Activated CD4-positive, alpha-beta memory T cell treated with anti-CD3 and anti-CD28 coated beads, Interleukin-2, amount 10 ng/mL, durations not matched to agents 7 days and 5 days (primary cell): Measurements from ENCODE around the gene OR2A14. TPM values are rescaled to one million over a fixed set of nuclear protein-coding genes. Genes with fewer than 3 reads are reported as not detected.

Source experiments
- CTCF ChIA-PET: fragments of 350-600 bp; sonication (Branson Sonifier 250); formaldehyde crosslinking; loops from one replicate; lab custom pipeline; 2021; ENCODE audit warnings: antibody characterized with exemption, inconsistent platforms; lab: Charles Lee
- POLR2A ChIA-PET: fragments of 350-600 bp; sonication (Branson Sonifier 250); formaldehyde crosslinking; loops from one replicate; lab custom pipeline; 2021; ENCODE audit warnings: antibody characterized with exemption; lab: Charles Lee
- DNase-seq: peaks from one replicate; pipeline ENCODE4 v3.0.0-alpha.2; 2020
- H3K27ac Mint-ChIP-seq: one replicate; pipeline ENCODE4 v1.8.0; 2021; ENCODE audit warnings: mild to moderate bottlenecking, mixed read lengths
- H3K27me3 Mint-ChIP-seq: one replicate; pipeline ENCODE4 v1.8.0; 2021; ENCODE audit warnings: mixed read lengths
- H3K36me3 Mint-ChIP-seq: one replicate; pipeline ENCODE4 v1.8.0; 2021; ENCODE audit warnings: low read depth, mixed read lengths
- H3K4me1 Mint-ChIP-seq: one replicate; pipeline ENCODE4 v1.8.0; 2021; ENCODE audit warnings: mixed read lengths
- H3K4me3 Mint-ChIP-seq: one replicate; pipeline ENCODE4 v1.8.0; 2021; ENCODE audit warnings: mild to moderate bottlenecking, mixed read lengths
- H3K9me3 Mint-ChIP-seq: one replicate; pipeline ENCODE4 v1.8.0; 2021; ENCODE audit warnings: mixed read lengths
- total RNA-seq, 2 experiments: library from RNA; stranded (reverse); gene quantifications; one replicate each; pipeline ENCODE4 v1.2.3, GENCODE V29; 2021

OR2A14 gene
- not detected for total RNA-seq

GRCh38 chr7:144122876-144123275 lies at the start of gene OR2A14:
OR2A14 (plus strand) TSS chr7:144123176; CDS start chr7:144129113, 5,937 bp downstream.
- ChIA-PET CTCF (interaction anchor here (1.5 kb wide), 1 partner anchor 59 kb away, joined by 4 read pairs; no protein-coding TSS in a partner anchor), POLR2A (no interaction called here)
- Mint-ChIP-seq H3K27me3 (peaks cover 4% of the 10 kb centered on the region), H3K4me3 (no peak within 1 kb of the TSS), H3K4me1 (no peaks in the 10 kb centered on the region), H3K36me3 (no peaks in the 10 kb centered on the region), H3K9me3 (no peaks in the 10 kb centered on the region), H3K27ac (no peak within 1 kb of the TSS)
- no peak for DNase-seq

GRCh38 chr7:144074374-144074773 lies 48.6 kb upstream of the OR2A14 start:
- Mint-ChIP-seq H3K9me3 (no peaks in the 10 kb centered on the region), H3K4me1 (no peaks in the 10 kb centered on the region), H3K27me3 (peaks cover 11% of the 10 kb centered on the region), H3K4me3 (no peak overlapping the region), H3K27ac (no peak overlapping the region), H3K36me3 (no peaks in the 10 kb centered on the region)
- DNase-seq: no peak
- POLR2A ChIA-PET: no interaction called here
- CTCF ChIA-PET: no interaction called here

- Mint-ChIP-seq H3K9me3 (no peaks in the 10 kb centered on the region), H3K27me3 (peaks cover 2% of the 10 kb centered on the region), H3K27ac (no peak within 1 kb of the TSS), H3K4me3 (no peak within 1 kb of the TSS), H3K4me1 (no peaks in the 10 kb centered on the region), H3K36me3 (no peaks in the 10 kb centered on the region)
- POLR2A ChIA-PET: no interaction called here
- no peak for DNase-seq
- CTCF ChIA-PET: no interaction called here
Measured at GRCh38 chr7:144085978-144086377, 37.0 kb upstream of the OR2A14 start, which contains the start of gene OR2A12. OR2A12 (plus strand) TSS chr7:144086278; CDS start chr7:144095108, 8,830 bp downstream.

- no peaks in the 10 kb centered on the region for H3K36me3 Mint-ChIP-seq
- H3K4me3 Mint-ChIP-seq: no peak overlapping the region
- H3K9me3 Mint-ChIP-seq: no peaks in the 10 kb centered on the region
- H3K27ac Mint-ChIP-seq: no peak overlapping the region
- H3K4me1 Mint-ChIP-seq: no peaks in the 10 kb centered on the region
- ChIA-PET CTCF (no interaction called here), POLR2A (no interaction called here)
- no peak for DNase-seq
- peaks cover 4% of the 10 kb centered on the region for H3K27me3 Mint-ChIP-seq
Measured at GRCh38 chr7:144086730-144087129, 36.2 kb upstream of the OR2A14 start.

GRCh38 chr7:144087230-144087629 lies 35.7 kb upstream of the OR2A14 start:
- Mint-ChIP-seq H3K27me3 (peaks cover 4% of the 10 kb centered on the region), H3K9me3 (no peaks in the 10 kb centered on the region), H3K4me3 (no peak overlapping the region), H3K4me1 (no peaks in the 10 kb centered on the region), H3K36me3 (no peaks in the 10 kb centered on the region), H3K27ac (no peak overlapping the region)
- CTCF ChIA-PET: no interaction called here
- POLR2A ChIA-PET: no interaction called here
- DNase-seq: no peak

- Mint-ChIP-seq H3K4me3 (no peak overlapping the region), H3K4me1 (no peaks in the 10 kb centered on the region), H3K27ac (no peak overlapping the region), H3K36me3 (no peaks in the 10 kb centered on the region), H3K9me3 (no peaks in the 10 kb centered on the region), H3K27me3 (peaks cover 4% of the 10 kb centered on the region)
- CTCF ChIA-PET: no interaction called here
- POLR2A ChIA-PET: no interaction called here
- DNase-seq: no peak
Measured at GRCh38 chr7:144090667-144091066, 32.3 kb upstream of the OR2A14 start.

GRCh38 chr7:144098776-144099175 lies 24.2 kb upstream of the OR2A14 start:
- H3K4me1 Mint-ChIP-seq: no peaks in the 10 kb centered on the region
- peaks cover 3% of the 10 kb centered on the region for H3K27me3 Mint-ChIP-seq
- H3K27ac Mint-ChIP-seq: no peak overlapping the region
- H3K36me3 Mint-ChIP-seq: no peaks in the 10 kb centered on the region
- CTCF ChIA-PET: no interaction called here
- no peaks in the 10 kb centered on the region for H3K9me3 Mint-ChIP-seq
- POLR2A ChIA-PET: no interaction called here
- no peak for DNase-seq
- no peak overlapping the region for H3K4me3 Mint-ChIP-seq

GRCh38 chr7:144100607-144101006 lies 22.4 kb upstream of the OR2A14 start:
- no peak overlapping the region for H3K4me3 Mint-ChIP-seq
- POLR2A ChIA-PET: no interaction called here
- no peaks in the 10 kb centered on the region for H3K9me3 Mint-ChIP-seq
- CTCF ChIA-PET: no interaction called here
- peaks cover 4% of the 10 kb centered on the region for H3K27me3 Mint-ChIP-seq
- H3K4me1 Mint-ChIP-seq: no peaks in the 10 kb centered on the region
- no peaks in the 10 kb centered on the region for H3K36me3 Mint-ChIP-seq
- no peak overlapping the region for H3K27ac Mint-ChIP-seq
- no peak for DNase-seq

- no peaks in the 10 kb centered on the region for H3K9me3 Mint-ChIP-seq
- POLR2A ChIA-PET: no interaction called here
- no peak for DNase-seq
- no peak overlapping the region for H3K27ac Mint-ChIP-seq
- H3K4me3 Mint-ChIP-seq: no peak overlapping the region
- CTCF ChIA-PET: no interaction called here
- H3K27me3 Mint-ChIP-seq: peaks cover 7% of the 10 kb centered on the region
- no peaks in the 10 kb centered on the region for H3K4me1 Mint-ChIP-seq
- H3K36me3 Mint-ChIP-seq: no peaks in the 10 kb centered on the region
Measured at GRCh38 chr7:144102041-144102440, 20.9 kb upstream of the OR2A14 start.

GRCh38 chr7:144105211-144105610 lies 17.8 kb upstream of the OR2A14 start:
- no peak for DNase-seq
- Mint-ChIP-seq H3K36me3 (no peaks in the 10 kb centered on the region), H3K9me3 (no peaks in the 10 kb centered on the region), H3K4me3 (no peak overlapping the region), H3K4me1 (no peaks in the 10 kb centered on the region), H3K27ac (no peak overlapping the region), H3K27me3 (peaks cover 7% of the 10 kb centered on the region)
- POLR2A ChIA-PET: no interaction called here
- CTCF ChIA-PET: no interaction called here

- CTCF ChIA-PET: interaction anchor here (1.2 kb wide), 1 partner anchor 19 kb away, joined by 3 read pairs; no protein-coding TSS in a partner anchor
Measured at GRCh38 chr7:144109283-144109682, 13.7 kb upstream of the OR2A14 start, which contains the start of gene OR2A2. OR2A2 (plus strand) TSS chr7:144109583; CDS start chr7:144109583, 0 bp downstream.

GRCh38 chr7:144110272-144110671 lies 12.7 kb upstream of the OR2A14 start:
- Mint-ChIP-seq H3K36me3 (no peaks in the 10 kb centered on the region), H3K9me3 (no peaks in the 10 kb centered on the region), H3K4me1 (no peaks in the 10 kb centered on the region), H3K27me3 (peaks cover 6% of the 10 kb centered on the region), H3K4me3 (no peak overlapping the region), H3K27ac (no peak overlapping the region)
- POLR2A ChIA-PET: no interaction called here
- DNase-seq: no peak
- CTCF ChIA-PET: no interaction called here

More at GRCh38 chr7:144109283-144109682, 13.7 kb upstream of the OR2A14 start, which contains the start of gene OR2A2:
- Mint-ChIP-seq H3K9me3 (no peaks in the 10 kb centered on the region), H3K4me3 (no peak within 1 kb of the TSS), H3K27ac (no peak within 1 kb of the TSS), H3K36me3 (no peaks in the 10 kb centered on the region), H3K4me1 (no peaks in the 10 kb centered on the region), H3K27me3 (peaks cover 6% of the 10 kb centered on the region)
- no peak for DNase-seq
- POLR2A ChIA-PET: no interaction called here

GRCh38 chr7:144113651-144114050 lies 9.3 kb upstream of the OR2A14 start:
- no peak for DNase-seq
- Mint-ChIP-seq H3K27me3 (peaks cover 6% of the 10 kb centered on the region), H3K27ac (no peak overlapping the region), H3K4me1 (no peaks in the 10 kb centered on the region), H3K36me3 (no peaks in the 10 kb centered on the region), H3K9me3 (no peaks in the 10 kb centered on the region), H3K4me3 (no peak overlapping the region)
- CTCF ChIA-PET: interaction anchor here (2.1 kb wide), 1 partner anchor 14 kb away, joined by 10 read pairs; no protein-coding TSS in a partner anchor
- POLR2A ChIA-PET: no interaction called here

- no peak for DNase-seq
- no peak overlapping the region for H3K27ac Mint-ChIP-seq
- H3K4me1 Mint-ChIP-seq: no peaks in the 10 kb centered on the region
- no peak overlapping the region for H3K4me3 Mint-ChIP-seq
- ChIA-PET POLR2A (no interaction called here), CTCF (no interaction called here)
- H3K36me3 Mint-ChIP-seq: no peaks in the 10 kb centered on the region
- peaks cover 7% of the 10 kb centered on the region for H3K27me3 Mint-ChIP-seq
- no peaks in the 10 kb centered on the region for H3K9me3 Mint-ChIP-seq
Measured at GRCh38 chr7:144118341-144118740, 4.6 kb upstream of the OR2A14 start.
